Cardiac muscle cell (in vitro differentiated cells and primary cell): ENCODE measurements around the gene CTRB1. TPM values are rescaled to one million over a fixed set of nuclear protein-coding genes. Genes with fewer than 3 reads are reported as not detected.

ENCODE experiments used
- DNase-seq, 2 donors: peaks; one replicate each; pipeline versions ENCODE4 v3.0.0 to v3.0.0-alpha.2; 2010 to 2017; ENCODE audit warnings: low read depth in 1 of 2, low spot score in 1 of 2
- H3K27ac ChIP-seq: fragments of 200-600 bp; sonication (generic); 2 replicates; pipeline ENCODE4 v1.5.1; 2016
- H3K27me3 ChIP-seq: fragments of 200-600 bp; sonication (generic); 2 replicates; pipeline ENCODE4 v1.6.0; 2016; ENCODE audit warnings: control low read depth
- H3K36me3 ChIP-seq: fragments of 200-600 bp; sonication (generic); 2 replicates; pipeline ENCODE4 v1.5.1; 2016; ENCODE audit warnings: control low read depth
- H3K4me1 ChIP-seq: fragments of 200-600 bp; sonication (generic); 2 replicates; pipeline ENCODE4 v1.8.1; 2017; ENCODE audit warnings: low read depth, mild to moderate bottlenecking, mixed run types
- H3K4me3 ChIP-seq: fragments of 200-600 bp; sonication (generic); 2 replicates; pipeline ENCODE4 v1.5.1; 2016; ENCODE audit warnings: mild to moderate bottlenecking
- H3K9me3 ChIP-seq: fragments of 200-600 bp; sonication (generic); 2 replicates; pipeline ENCODE4 v1.5.1; 2017; ENCODE audit warnings: low read depth, mild to moderate bottlenecking, control low read depth
- polyA plus RNA-seq: library from polyadenylated mRNA; unstranded; fragments of >200 nt; fragmentation: Nextera tagmentation; extraction: Ambion mirVana; gene quantifications from 2 replicates; pipeline ENCODE4 v1.2.1, GENCODE V29; 2016
- total RNA-seq: library from RNA; depleted of rRNA; stranded (reverse); fragments of >200 nt; gene quantifications from 2 replicates; pipeline ENCODE4 v1.2.3, GENCODE V29; 2016
- TF ChIP-seq, protein P1 (sequence below): IDR thresholded peaks from 2 replicates; pipeline ENCODE4 v1.5.1; 2012; ENCODE audit warnings: low read depth, mild to moderate bottlenecking, low read length

CTRB1 gene
- total and polyA plus RNA-seq, 2 experiments from 2014 or later, result 1.1 TPM; not detected in 1

DNA sequence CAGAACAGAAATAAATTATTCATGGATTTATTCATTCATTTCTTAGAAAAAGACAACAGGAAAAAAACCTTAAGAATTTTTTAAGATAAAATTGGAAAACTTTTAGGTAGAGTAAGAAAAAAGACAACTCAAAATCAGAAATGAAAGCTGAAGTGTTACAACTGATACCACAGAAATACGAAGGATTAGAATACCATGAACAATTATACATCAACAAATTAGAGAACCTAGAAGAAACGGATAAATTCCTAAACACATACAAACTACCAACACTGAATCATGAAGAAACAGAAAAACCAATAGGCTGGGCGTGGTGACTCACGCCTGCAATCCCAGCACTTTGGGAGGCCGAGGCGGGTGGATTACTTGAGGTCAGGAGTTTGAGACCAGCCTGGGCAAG, 39.6 kb upstream of the CTRB1 start:
- Histone ChIP-seq H3K4me3 (no peak overlapping the region), H3K27me3 (no peaks in the 10 kb centered on the region), H3K4me1 (no peaks in the 10 kb centered on the region), H3K9me3 (no peaks in the 10 kb centered on the region), H3K27ac (no peak overlapping the region), H3K36me3 (no peaks in the 10 kb centered on the region)
- TF ChIP-seq, protein P1, sequence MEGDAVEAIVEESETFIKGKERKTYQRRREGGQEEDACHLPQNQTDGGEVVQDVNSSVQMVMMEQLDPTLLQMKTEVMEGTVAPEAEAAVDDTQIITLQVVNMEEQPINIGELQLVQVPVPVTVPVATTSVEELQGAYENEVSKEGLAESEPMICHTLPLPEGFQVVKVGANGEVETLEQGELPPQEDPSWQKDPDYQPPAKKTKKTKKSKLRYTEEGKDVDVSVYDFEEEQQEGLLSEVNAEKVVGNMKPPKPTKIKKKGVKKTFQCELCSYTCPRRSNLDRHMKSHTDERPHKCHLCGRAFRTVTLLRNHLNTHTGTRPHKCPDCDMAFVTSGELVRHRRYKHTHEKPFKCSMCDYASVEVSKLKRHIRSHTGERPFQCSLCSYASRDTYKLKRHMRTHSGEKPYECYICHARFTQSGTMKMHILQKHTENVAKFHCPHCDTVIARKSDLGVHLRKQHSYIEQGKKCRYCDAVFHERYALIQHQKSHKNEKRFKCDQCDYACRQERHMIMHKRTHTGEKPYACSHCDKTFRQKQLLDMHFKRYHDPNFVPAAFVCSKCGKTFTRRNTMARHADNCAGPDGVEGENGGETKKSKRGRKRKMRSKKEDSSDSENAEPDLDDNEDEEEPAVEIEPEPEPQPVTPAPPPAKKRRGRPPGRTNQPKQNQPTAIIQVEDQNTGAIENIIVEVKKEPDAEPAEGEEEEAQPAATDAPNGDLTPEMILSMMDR, result no peak
- no peak for DNase-seq

DNA sequence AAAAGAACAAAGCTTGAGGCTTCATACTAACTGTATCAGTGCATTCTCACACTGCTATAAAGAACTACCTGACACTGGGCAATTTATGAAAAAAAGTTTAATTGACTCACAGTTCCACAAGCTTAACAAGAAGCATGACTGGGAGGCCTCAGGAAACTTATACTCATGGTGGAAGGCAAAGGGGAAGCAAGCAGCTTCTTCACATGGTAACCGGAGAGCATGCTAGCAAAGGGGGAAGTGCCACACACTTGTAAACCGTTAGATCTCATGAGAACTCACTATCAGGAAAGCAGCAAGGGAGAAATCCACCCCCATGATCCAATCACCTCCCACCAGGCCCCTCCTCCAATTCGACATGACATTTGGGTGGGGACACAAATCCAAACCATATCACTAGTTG, 37.2 kb upstream of the CTRB1 start:
- DNase-seq, result no peak
- Histone ChIP-seq H3K9me3 (no peaks in the 10 kb centered on the region), H3K4me1 (no peaks in the 10 kb centered on the region), H3K27me3 (no peaks in the 10 kb centered on the region), H3K36me3 (no peaks in the 10 kb centered on the region), H3K27ac (no peak overlapping the region), H3K4me3 (no peak overlapping the region)
- TF ChIP-seq, protein P1, result no peak

DNA sequence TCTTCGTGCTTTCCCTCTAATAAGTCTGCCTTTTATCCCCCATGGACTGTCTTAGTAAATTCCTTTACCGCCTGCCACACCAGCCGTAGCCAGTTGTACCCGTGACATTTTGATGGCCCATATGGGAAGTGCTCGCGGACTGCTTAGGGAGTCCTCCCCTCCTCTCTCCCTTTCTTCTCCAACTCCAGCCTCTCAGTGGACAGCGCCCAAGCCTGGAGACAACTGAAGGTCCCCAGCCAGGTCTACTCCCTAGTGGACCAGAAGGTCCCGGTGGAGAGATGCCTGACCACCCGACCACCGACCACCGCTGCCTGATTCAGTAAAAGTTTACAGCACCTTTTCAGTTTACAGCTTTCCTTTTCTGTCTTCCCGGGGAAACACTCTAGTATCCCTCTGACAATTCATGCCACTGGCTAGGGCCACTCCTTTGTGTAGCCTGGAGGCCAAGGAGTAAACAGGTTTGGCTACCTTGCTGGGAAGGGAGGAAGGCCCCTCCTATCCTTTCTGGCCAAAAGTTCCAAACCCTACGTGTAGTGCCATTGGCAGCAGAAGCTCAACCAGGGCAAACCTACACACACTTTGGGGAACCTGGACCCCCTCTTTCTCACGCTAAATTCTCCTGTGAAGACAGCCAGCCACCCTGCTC, 29.8 kb upstream of the CTRB1 start:
- H3K9me3 ChIP-seq, result no peaks in the 10 kb centered on the region
- H3K36me3 ChIP-seq, result no peaks in the 10 kb centered on the region
- H3K4me3 ChIP-seq, result no peak overlapping the region
- TF ChIP-seq, protein P1, result no peak
- no peak overlapping the region for H3K27ac ChIP-seq
- no peaks in the 10 kb centered on the region for H3K27me3 ChIP-seq
- no peak for DNase-seq
- no peaks in the 10 kb centered on the region for H3K4me1 ChIP-seq

DNA sequence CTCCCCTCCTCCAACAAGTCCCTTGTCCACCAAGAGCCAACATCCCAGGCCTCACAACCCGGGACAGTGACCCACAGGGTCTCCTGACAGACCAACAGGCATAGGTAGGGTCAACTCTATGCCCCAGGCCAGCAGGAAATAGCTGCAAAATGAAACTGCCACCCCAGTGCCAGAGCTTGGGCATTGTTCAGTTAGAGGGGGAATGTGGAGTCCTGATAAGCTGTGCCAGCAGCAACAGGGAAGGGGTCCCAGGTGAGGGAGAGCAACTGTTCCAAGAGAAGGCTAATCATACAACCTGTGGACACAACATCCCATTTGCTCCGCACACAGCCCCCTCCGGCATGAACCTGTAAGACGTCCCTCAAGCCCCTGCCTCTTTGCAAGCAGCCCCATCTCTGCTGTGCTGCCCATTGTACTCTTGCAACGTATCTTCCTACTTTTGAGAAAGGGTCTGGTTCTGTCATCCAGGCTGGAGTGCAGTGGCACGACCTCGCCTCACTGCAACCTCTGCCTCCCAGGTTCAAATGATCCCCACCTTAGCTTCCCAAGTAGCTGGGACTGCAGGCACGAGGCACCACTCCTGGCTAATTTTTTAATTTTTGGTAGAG, 29.0 kb upstream of the CTRB1 start:
- no peak overlapping the region for H3K27ac ChIP-seq
- DNase-seq, result no peak
- H3K4me3 ChIP-seq, result no peak overlapping the region
- no peaks in the 10 kb centered on the region for H3K9me3 ChIP-seq
- no peaks in the 10 kb centered on the region for H3K36me3 ChIP-seq
- no peaks in the 10 kb centered on the region for H3K27me3 ChIP-seq
- TF ChIP-seq, protein P1, result no peak
- H3K4me1 ChIP-seq, result no peaks in the 10 kb centered on the region

DNA sequence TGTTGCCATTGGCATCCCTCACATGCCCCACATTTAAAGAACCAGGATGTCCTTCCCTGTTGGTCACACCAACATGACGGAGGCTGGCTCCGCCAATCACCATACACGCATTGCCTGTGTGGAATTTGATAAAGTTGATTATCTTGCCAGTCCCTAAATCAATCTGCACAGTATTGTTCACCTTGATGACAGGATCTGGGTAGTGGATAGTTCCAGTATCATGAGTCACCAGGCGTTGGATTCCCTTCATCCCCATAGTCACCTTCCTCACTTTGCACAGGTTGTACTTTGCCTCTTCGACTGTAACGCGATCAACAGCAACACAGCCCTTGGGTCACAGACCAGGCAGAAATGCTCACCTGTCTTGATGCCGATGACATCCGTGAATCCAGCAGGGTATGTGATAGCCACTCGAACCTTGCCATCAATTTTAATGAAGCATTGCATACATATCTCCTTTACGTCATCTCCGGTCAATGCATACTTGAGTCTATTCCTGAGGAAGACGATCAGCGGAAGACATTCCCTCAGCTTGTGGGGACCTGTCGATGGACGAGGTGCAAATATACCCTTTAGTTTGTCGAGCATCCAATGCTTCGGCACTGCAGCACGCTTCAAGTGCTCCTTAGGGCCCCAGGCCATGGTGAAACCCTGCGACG, 26.1 kb upstream of the CTRB1 start:
- Histone ChIP-seq H3K27me3 (no peaks in the 10 kb centered on the region), H3K36me3 (no peaks in the 10 kb centered on the region), H3K27ac (no peak overlapping the region), H3K9me3 (no peaks in the 10 kb centered on the region), H3K4me1 (no peaks in the 10 kb centered on the region), H3K4me3 (no peak overlapping the region)
- no peak for DNase-seq
- TF ChIP-seq, protein P1, result no peak
